Duodenal mucosa (tissue), 2 donors: Measurements from ENCODE around the gene MYO3A.
"Not testable (repeated sequence)": the region's sequence is repeated elsewhere in the genome, so short reads cannot be mapped to it uniquely, and the experiment has no call there.

ENCODE experiments used
- H3K27ac ChIP-seq: one replicate; pipeline ENCODE4 v1.7.0; 2013; ENCODE audit warnings: low read depth, low read length
- H3K27me3 ChIP-seq, 2 donors: one replicate each; pipeline ENCODE4 v1.7.0; 2013; ENCODE audit warnings: low read length in 2 of 2, control low read depth in 1 of 2; ENCODE audit not compliant: insufficient read depth in 2 of 2, control insufficient read depth in 1 of 2
- H3K36me3 ChIP-seq, 2 donors: one replicate each; pipeline ENCODE4 v1.7.0; 2013; ENCODE audit warnings: low read length in 2 of 2, control low read depth in 1 of 2; ENCODE audit not compliant: insufficient read depth in 2 of 2, control insufficient read depth in 1 of 2
- H3K4me1 ChIP-seq, 2 donors: one replicate each; pipeline ENCODE4 v1.7.0; 2013; ENCODE audit warnings: low read length in 2 of 2, control low read depth in 1 of 2; ENCODE audit not compliant: insufficient read depth in 2 of 2, control insufficient read depth in 1 of 2
- H3K4me3 ChIP-seq, 2 donors: one replicate each; pipeline ENCODE4 v1.7.0; 2013; ENCODE audit warnings: low read length in 2 of 2, low read depth in 1 of 2
- H3K9ac ChIP-seq, 2 donors: one replicate each; pipeline ENCODE4 v1.7.0; 2013; ENCODE audit warnings: low read length in 2 of 2, low read depth in 1 of 2
- H3K9me3 ChIP-seq, 2 donors: one replicate each; pipeline ENCODE4 v1.7.0; 2013; ENCODE audit warnings: low read length in 2 of 2, control low read depth in 1 of 2; ENCODE audit not compliant: control insufficient read depth in 1 of 2

Gene MYO3A

DNA sequence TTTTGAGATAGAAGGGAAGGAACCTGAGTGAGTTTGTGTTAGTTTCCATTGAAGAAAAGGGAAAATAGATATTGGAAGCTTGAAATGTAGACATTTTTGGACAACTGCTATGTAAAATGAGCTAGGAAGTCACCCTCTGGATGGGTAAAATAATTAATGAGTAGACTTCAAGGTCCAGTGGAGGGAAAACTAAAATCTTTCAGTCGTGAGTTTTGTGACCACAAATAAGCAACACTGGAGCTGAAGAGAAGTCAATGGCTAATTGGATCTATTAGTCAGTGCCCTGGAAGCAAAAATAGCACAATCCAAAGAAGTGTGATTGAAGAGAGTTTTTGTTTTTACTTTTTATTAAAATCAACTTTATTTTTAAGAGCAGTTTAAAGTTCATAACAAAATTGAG, 123.4 kb downstream of the MYO3A start:
- Histone ChIP-seq H3K4me3 (no peak overlapping the region), H3K27ac (no peak overlapping the region), H3K9ac (no peak overlapping the region), H3K27me3 (no peaks in the 10 kb centered on the region), H3K9me3 (peaks cover 0 to 4% of the 10 kb centered on the region in 2 donors), H3K36me3 (no peaks in the 10 kb centered on the region), H3K4me1 (no peaks in the 10 kb centered on the region)

- H3K4me3 ChIP-seq = no peak overlapping the region
Observed at GRCh38 chr10:26064106-26064505, 130.1 kb downstream of the MYO3A start.

DNA sequence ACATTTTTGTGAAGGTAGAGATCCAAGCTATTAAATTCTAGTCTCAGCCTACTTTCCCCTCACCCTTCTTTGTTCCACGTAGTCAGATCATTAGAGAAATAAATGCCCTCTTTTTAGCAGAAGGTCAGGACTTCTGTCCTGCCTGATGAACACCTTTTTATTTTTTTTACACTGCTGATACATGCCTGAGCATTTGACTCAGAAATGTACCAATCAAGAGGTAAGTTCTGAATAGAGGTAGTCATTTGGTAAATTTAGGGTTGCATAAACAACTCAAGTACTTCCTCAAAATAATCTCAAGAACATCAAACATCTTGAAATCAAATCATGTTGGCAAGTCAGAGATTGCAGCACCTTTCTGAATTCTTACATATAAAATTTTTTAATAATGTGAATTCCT, 133.7 kb downstream of the MYO3A start:
- H3K4me3 ChIP-seq = no peak overlapping the region
- H3K9me3 ChIP-seq = no peaks in the 10 kb centered on the region
- H3K4me1 ChIP-seq = no peaks in the 10 kb centered on the region
- no peak overlapping the region for H3K27ac ChIP-seq
- H3K27me3 ChIP-seq = no peaks in the 10 kb centered on the region
- H3K36me3 ChIP-seq = no peaks in the 10 kb centered on the region
- no peak overlapping the region for H3K9ac ChIP-seq

More at GRCh38 chr10:26064106-26064505, 130.1 kb downstream of the MYO3A start:
- H3K36me3 ChIP-seq = no peaks in the 10 kb centered on the region
- H3K4me1 ChIP-seq = no peaks in the 10 kb centered on the region
- H3K27me3 ChIP-seq = no peaks in the 10 kb centered on the region
- H3K9ac ChIP-seq = no peak overlapping the region
- no peaks in the 10 kb centered on the region for H3K9me3 ChIP-seq
- H3K27ac ChIP-seq = no peak overlapping the region

- not testable (repeated sequence) for H3K4me3 ChIP-seq, H3K9me3 ChIP-seq, H3K27ac ChIP-seq, H3K36me3 ChIP-seq, H3K4me1 ChIP-seq, H3K27me3 ChIP-seq, H3K9ac ChIP-seq
Observed at GRCh38 chr10:26080971-26081370, 146.9 kb downstream of the MYO3A start.

GRCh38 chr10:26081459-26081858, 147.4 kb downstream of the MYO3A start:
- H3K27me3 ChIP-seq = no peaks in the 10 kb centered on the region
- H3K9ac ChIP-seq = no peak overlapping the region
- H3K4me1 ChIP-seq = no peaks in the 10 kb centered on the region
- no peak overlapping the region for H3K4me3 ChIP-seq
- H3K9me3 ChIP-seq = no peaks in the 10 kb centered on the region
- no peak overlapping the region for H3K27ac ChIP-seq
- H3K36me3 ChIP-seq = no peaks in the 10 kb centered on the region

GRCh38 chr10:26085549-26085948, 151.5 kb downstream of the MYO3A start:
- H3K4me1 ChIP-seq = no peaks in the 10 kb centered on the region
- no peak overlapping the region for H3K27ac ChIP-seq
- no peak overlapping the region for H3K9ac ChIP-seq
- H3K36me3 ChIP-seq = no peaks in the 10 kb centered on the region
- H3K9me3 ChIP-seq = no peaks in the 10 kb centered on the region
- no peak overlapping the region for H3K4me3 ChIP-seq
- no peaks in the 10 kb centered on the region for H3K27me3 ChIP-seq

DNA sequence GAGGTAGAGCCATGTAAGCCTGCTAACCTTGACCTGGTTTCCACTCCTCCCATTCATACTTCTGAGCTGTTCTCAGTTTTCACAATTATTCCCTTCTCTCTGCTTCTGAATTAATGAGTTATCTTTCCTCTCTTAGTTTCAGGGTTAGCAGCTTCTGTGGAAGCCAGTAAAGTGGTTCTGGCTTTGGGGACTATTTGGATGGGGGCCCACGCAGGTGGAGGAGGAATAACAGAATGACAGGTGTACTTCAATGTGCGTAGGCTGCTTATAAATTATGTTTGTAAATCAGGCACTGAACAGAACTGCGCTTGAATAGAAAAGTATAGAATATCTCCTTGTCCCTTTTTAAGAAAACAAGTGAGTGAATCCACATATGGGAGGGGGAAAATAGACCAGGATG, 153.6 kb downstream of the MYO3A start:
- H3K36me3 ChIP-seq = no peaks in the 10 kb centered on the region
- H3K27ac ChIP-seq = no peak overlapping the region
- H3K4me3 ChIP-seq = no peak overlapping the region
- H3K9ac ChIP-seq = no peak overlapping the region
- H3K27me3 ChIP-seq = no peaks in the 10 kb centered on the region
- no peaks in the 10 kb centered on the region for H3K4me1 ChIP-seq
- no peaks in the 10 kb centered on the region for H3K9me3 ChIP-seq

GRCh38 chr10:26090026-26090425, 156.0 kb downstream of the MYO3A start:
- no peaks in the 10 kb centered on the region for H3K4me1 ChIP-seq
- H3K27me3 ChIP-seq = no peaks in the 10 kb centered on the region
- H3K36me3 ChIP-seq = no peaks in the 10 kb centered on the region
- H3K9ac ChIP-seq = no peak overlapping the region
- H3K27ac ChIP-seq = no peak overlapping the region
- no peaks in the 10 kb centered on the region for H3K9me3 ChIP-seq
- no peak overlapping the region for H3K4me3 ChIP-seq

DNA sequence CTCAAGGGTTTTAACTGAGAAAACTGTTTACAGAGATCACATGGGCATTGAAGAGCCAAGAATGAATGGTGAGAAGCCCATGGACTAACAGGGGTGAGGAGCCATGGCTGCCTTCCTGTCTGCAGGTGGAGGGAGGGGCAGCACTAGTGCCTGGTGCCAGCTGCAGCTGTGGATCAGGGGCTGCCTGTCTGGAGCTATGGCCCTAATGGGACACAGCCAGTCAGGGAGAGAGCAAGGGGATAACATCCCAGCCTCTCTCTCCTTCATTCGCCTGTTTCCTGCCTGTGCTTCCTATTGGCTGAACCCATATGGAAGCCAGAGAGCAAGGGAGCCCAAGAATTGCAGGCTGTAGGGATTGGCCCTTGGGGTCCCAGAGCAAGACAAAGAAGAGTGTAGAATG, 156.7 kb downstream of the MYO3A start:
- no peaks in the 10 kb centered on the region for H3K9me3 ChIP-seq
- H3K4me1 ChIP-seq = no peaks in the 10 kb centered on the region
- H3K27ac ChIP-seq = no peak overlapping the region
- H3K9ac ChIP-seq = no peak overlapping the region
- H3K27me3 ChIP-seq = no peaks in the 10 kb centered on the region
- H3K36me3 ChIP-seq = no peaks in the 10 kb centered on the region
- no peak overlapping the region for H3K4me3 ChIP-seq

DNA sequence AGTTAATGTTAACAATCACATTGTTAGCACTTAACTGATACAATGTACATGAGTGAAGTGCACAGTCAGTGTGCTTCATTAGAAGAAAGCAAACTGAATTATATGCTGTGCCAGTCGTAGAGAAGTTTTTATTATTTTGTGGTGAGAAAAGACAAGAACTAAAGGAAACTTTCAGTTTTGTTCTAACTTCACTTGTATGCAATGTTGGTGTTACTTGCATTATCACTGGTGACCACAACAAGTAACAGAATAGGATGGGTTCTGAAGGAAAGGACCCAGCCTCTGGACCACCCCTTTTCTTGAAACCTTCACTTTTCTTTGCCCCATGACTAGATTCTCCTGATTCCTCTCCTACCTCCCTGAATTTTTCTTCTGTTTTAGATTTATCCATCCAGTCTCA, 159.2 kb downstream of the MYO3A start:
- Histone ChIP-seq H3K27me3 (no peaks in the 10 kb centered on the region), H3K27ac (no peak overlapping the region), H3K4me3 (no peak overlapping the region), H3K36me3 (no peaks in the 10 kb centered on the region), H3K9ac (no peak overlapping the region), H3K4me1 (no peaks in the 10 kb centered on the region), H3K9me3 (no peaks in the 10 kb centered on the region)

- no peaks in the 10 kb centered on the region for H3K36me3 ChIP-seq
- H3K4me1 ChIP-seq = no peaks in the 10 kb centered on the region
- no peak overlapping the region for H3K4me3 ChIP-seq
- H3K9ac ChIP-seq = no peak overlapping the region
- no peaks in the 10 kb centered on the region for H3K9me3 ChIP-seq
- no peak overlapping the region for H3K27ac ChIP-seq
- no peaks in the 10 kb centered on the region for H3K27me3 ChIP-seq
Observed at GRCh38 chr10:26095781-26096180, 161.8 kb downstream of the MYO3A start.
